ENCODE measurements around the gene ZNF598. TPM values are rescaled to one million over a fixed set of nuclear protein-coding genes. Genes with fewer than 3 reads are reported as not detected.
"Not testable (repeated sequence)": the region's sequence is repeated elsewhere in the genome, so short reads cannot be mapped to it uniquely, and the experiment has no call there.

Gene ZNF598
- total RNA-seq, 2 donors from 2014 or later, result 41.0 to 55.4 TPM

DNA sequence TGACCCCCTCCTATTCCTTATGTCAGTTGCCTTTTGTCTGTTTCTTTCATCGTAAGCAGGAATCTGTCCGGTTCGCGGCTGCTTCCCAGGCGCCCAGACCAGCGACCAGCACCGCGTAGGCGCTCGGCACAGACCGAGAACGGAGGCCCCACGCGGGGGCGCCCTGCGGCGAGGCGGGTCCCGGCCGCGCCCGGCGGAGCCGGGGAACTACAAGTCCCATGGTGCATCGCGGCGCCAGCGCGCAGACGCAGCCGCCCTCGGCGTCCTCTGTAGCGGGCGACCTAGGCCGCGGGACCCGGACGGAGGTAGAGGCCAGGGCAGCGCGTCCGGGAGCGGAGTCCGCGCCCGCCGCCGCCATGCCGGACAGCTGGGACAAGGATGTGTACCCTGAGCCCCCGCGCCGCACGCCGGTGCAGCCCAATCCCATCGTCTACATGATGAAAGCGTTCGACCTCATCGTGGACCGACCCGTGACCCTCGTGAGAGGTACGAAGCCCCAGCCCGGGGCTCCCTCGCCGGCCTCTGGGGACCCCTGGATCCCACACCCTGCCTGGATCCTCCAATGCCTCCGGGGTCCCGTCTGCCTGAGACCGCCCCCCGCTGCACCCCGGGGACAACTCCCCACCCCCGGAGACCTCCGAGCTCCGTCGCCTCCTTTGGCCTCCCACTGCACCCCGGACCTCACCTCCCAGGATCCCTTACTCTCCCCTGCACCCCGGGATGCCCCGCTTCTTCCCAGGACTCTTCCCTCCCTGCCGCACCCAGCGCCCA is 50.2 kb downstream of the ZNF598 start, which contains the start of gene NDUFB10:
NDUFB10 (plus strand) TSS at position 270 of the 771 bp plus-strand sequence; CDS start at position 357, 87 bp downstream.
- WGBS, 2 donors, result 0 to 1% methylated on average over 31 to 71 of the region's 79 CpGs

DNA sequence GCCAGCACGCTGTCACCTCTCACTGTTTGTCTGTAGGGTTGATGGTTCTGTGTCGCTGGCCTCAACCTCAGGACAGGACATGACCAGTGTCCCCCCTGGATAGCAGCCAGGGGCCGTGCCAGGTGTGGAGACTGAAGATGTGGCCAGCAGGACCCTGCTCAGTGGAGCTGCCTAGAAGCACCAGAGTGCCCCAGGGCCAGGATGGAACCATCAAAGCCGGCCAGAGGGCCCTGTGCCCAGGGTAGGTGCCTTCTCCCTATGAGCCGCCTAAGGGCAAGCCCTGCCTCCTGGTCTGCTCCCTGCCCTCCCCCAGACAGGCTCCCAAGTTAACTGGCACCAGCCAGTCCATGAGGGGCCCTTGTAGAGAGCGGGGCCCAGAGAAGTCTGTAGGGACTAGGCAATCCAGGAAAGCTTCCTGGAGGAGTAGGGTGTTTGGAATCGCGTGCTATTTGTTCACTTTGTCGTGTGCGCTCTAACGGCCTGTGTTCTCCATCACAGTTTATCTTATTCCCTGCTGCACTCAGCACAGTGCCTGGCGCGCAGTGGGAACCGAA is 50.8 kb downstream of the ZNF598 start:
- Histone ChIP-seq H3K27me3 (no peaks in the 10 kb centered on the region), H3K4me1 (peaks cover 54% of the 10 kb centered on the region), H3K4me3 (no peak overlapping the region), H3K9me3 (no peaks in the 10 kb centered on the region), H3K36me3 (replicated peaks in 1 of 2; ENCODE audit: insufficient read depth in 1 of 2, low read depth in 2 of 2) (peaks cover 4 to 8% of the 10 kb centered on the region in 2 donors), H3K27ac (peak overlapping the region in 3 of 4 donors; percentile 75 to 86 (median 85))
- intact Hi-C loops (cut with DNase I), result no loop called here
- WGBS, 2 donors, result 21 to 26% methylated on average over 6 to 13 of the region's 14 CpGs
- DNase-seq, result peak in 1 of 4 donors; percentile 37
- ATAC-seq, result no peak
- no peak for TF ChIP-seq POLR2A (IDR thresholded peaks at IDR 0.05)
- TF ChIP-seq, protein P1, sequence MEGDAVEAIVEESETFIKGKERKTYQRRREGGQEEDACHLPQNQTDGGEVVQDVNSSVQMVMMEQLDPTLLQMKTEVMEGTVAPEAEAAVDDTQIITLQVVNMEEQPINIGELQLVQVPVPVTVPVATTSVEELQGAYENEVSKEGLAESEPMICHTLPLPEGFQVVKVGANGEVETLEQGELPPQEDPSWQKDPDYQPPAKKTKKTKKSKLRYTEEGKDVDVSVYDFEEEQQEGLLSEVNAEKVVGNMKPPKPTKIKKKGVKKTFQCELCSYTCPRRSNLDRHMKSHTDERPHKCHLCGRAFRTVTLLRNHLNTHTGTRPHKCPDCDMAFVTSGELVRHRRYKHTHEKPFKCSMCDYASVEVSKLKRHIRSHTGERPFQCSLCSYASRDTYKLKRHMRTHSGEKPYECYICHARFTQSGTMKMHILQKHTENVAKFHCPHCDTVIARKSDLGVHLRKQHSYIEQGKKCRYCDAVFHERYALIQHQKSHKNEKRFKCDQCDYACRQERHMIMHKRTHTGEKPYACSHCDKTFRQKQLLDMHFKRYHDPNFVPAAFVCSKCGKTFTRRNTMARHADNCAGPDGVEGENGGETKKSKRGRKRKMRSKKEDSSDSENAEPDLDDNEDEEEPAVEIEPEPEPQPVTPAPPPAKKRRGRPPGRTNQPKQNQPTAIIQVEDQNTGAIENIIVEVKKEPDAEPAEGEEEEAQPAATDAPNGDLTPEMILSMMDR (IDR thresholded peaks at IDR 0.05), result no peak

More for the DNA sequence above, 50.2 kb downstream of the ZNF598 start, which contains the start of gene NDUFB10:
- Histone ChIP-seq H3K27ac (peak within 1 kb of the TSS; percentile 49 to 86 (median 80)), H3K4me1 (peaks cover 51% of the 10 kb centered on the region), H3K9me3 (no peaks in the 10 kb centered on the region), H3K4me3 (peak within 1 kb of the TSS; percentile 78 to 91), H3K27me3 (no peaks in the 10 kb centered on the region), H3K36me3 (replicated peaks in 1 of 2; ENCODE audit: insufficient read depth in 1 of 2, low read depth in 2 of 2) (peaks cover 4 to 8% of the 10 kb centered on the region in 2 donors)
- DNase-seq, result peak; percentile 95 to 96 (median 95)
- ATAC-seq, result peak; percentile 93
- intact Hi-C loops (cut with DNase I), result no loop called here
- peak; percentile 92 to 95 (median 93) for TF ChIP-seq POLR2A (IDR thresholded peaks at IDR 0.05)
- TF ChIP-seq, protein P1 (IDR thresholded peaks at IDR 0.05), result peak; percentile 51 to 86 (median 63)

DNA sequence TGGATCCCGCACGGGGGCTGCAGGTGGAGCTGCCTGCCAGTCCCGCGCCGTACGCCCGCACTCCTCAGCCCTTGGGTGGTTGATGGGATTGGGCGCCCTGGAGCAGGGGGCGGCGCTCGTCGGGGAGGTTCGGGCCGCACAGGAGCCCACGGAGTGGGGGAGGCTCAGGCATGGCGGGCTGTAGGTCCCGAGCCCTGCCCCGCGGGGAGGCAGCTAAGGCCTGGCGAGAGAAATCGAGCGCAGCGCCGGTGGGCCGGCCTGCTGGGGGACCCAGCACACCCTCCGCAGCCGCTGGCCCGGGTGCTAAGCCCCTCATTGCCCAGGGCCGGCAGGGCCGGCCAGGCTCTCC is 51.5 kb downstream of the ZNF598 start:
- H3K36me3 ChIP-seq (replicated peaks in 1 of 2; ENCODE audit: insufficient read depth in 1 of 2, low read depth in 2 of 2); H3K4me3 ChIP-seq; intact Hi-C loops (cut with DNase I); H3K27ac ChIP-seq; ATAC-seq; H3K27me3 ChIP-seq; DNase-seq; H3K9me3 ChIP-seq: not testable (repeated sequence)
- WGBS, 2 donors, result 82% methylated on average over 22 of the region's 30 CpGs; no CpG with 5 or more reads in 1 of the 2 donors
- H3K4me1 ChIP-seq, result peaks cover 47% of the 10 kb centered on the region

DNA sequence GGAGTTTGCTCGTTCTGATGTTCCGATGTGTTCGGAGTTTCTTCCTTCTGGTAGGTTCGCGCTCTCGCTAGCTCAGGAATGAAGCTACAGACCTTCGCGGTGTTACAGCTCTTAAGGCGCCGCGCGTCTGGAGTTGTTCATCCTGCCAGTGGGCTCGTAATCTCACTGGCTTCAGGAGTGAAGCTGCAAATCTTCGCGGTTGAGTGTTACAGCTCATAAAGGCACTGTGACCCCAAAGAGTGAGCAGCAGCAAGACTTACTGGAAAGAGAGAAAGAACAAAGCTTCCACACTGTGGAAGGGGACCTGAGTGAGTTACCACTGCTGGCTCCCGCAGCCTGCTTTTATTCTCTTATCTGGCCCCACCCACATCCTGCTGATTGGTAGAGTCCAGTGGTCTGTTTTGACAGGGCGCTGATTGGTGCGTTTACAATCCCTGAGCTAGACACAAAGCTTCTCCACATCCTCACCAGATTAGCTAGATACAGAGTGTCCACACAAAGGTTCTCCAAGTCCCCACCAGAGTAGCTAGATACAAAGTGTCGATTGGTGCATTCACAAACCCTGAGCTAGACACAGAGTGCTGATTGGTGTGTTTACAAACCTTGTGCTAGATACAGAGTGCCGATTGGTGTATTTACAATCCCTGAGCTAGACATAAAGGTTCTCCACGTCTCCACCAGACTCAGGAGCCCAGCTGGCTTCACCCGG is 52.0 kb downstream of the ZNF598 start:
- H3K36me3 ChIP-seq (replicated peaks in 1 of 2; ENCODE audit: insufficient read depth in 1 of 2, low read depth in 2 of 2); ATAC-seq; H3K27ac ChIP-seq; intact Hi-C loops (cut with DNase I); H3K4me3 ChIP-seq; DNase-seq; H3K27me3 ChIP-seq; H3K9me3 ChIP-seq: not testable (repeated sequence)
- 80% methylated on average over 15 to 19 of the region's 22 CpGs for WGBS, 2 donors
- H3K4me1 ChIP-seq, result peaks cover 42% of the 10 kb centered on the region

DNA sequence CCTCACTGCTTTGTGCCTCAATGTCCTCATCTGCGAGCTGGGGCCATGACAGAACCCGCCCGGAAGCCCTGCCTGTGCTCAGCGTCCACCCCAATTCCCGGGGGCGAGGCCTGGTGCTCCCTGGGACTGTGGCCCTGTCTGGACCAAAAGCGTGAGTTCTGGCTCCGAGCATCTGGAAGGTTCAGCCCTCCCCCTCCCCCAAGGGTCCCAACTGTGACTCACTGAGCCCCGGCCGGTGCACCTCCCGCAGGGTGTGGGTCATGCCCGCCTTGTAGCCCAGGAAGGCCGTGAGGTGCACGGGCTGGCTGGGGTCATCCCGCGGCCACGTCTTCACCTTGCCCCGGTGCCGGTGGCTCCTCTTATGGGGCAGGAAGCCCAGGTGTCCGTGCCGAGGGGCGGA is 55.9 kb downstream of the ZNF598 start:
- Histone ChIP-seq H3K36me3 (replicated peaks in 1 of 2; ENCODE audit: insufficient read depth in 1 of 2, low read depth in 2 of 2) (no peaks in the 10 kb centered on the region), H3K4me1 (peaks cover 14% of the 10 kb centered on the region), H3K27me3 (no peaks in the 10 kb centered on the region), H3K27ac (peak overlapping the region in 1 of 4 donors; percentile 69), H3K4me3 (no peak overlapping the region), H3K9me3 (no peaks in the 10 kb centered on the region)
- ATAC-seq, result no peak
- TF ChIP-seq, protein P1 (IDR thresholded peaks at IDR 0.05), result no peak
- no peak for TF ChIP-seq POLR2A (IDR thresholded peaks at IDR 0.05)
- peak in 1 of 4 donors; percentile 35 for DNase-seq
- WGBS, 2 donors, result 93 to 95% methylated on average over 11 to 21 of the region's 22 CpGs
- intact Hi-C loops (cut with DNase I), result no loop called here
